GM21526 (cell line): ENCODE results near the gene NRCAM.

Experiments used
- ATAC-seq: cut with Tn5 transposase; IDR thresholded peaks from one replicate; pipeline ENCODE4 v1.9.1; 2021; ENCODE audit warnings: moderate library complexity; ENCODE audit not compliant: unreplicated experiment, low FRiP score

Gene NRCAM

GRCh38 chr7:108143658-108144420 lies 312.4 kb downstream of the NRCAM start:
- ATAC-seq, result no peak

- no peak for ATAC-seq
Measured at GRCh38 chr7:108142675-108143259, 313.5 kb downstream of the NRCAM start.

GRCh38 chr7:108142180-108142579 lies 314.1 kb downstream of the NRCAM start:
- ATAC-seq, result no peak

GRCh38 chr7:108140671-108141070 lies 315.6 kb downstream of the NRCAM start:
- no peak for ATAC-seq

GRCh38 chr7:108138911-108139310 lies 317.3 kb downstream of the NRCAM start:
- ATAC-seq, result no peak

GRCh38 chr7:108137993-108138392 lies 318.2 kb downstream of the NRCAM start:
- no peak for ATAC-seq

GRCh38 chr7:108137040-108137439 lies 319.2 kb downstream of the NRCAM start:
- ATAC-seq, result no peak

GRCh38 chr7:108136191-108136688 lies 320.0 kb downstream of the NRCAM start:
- ATAC-seq, result peak; percentile 20

- ATAC-seq, result peak; percentile 99
Measured at GRCh38 chr7:108135446-108136190, 320.6 kb downstream of the NRCAM start.

- ATAC-seq, result no peak
Measured at GRCh38 chr7:108134486-108134885, 321.8 kb downstream of the NRCAM start.

- ATAC-seq, result no peak
Measured at GRCh38 chr7:108132551-108133265, 323.5 kb downstream of the NRCAM start.

- no peak for ATAC-seq
Measured at GRCh38 chr7:108130261-108130660, 326.0 kb downstream of the NRCAM start, which contains the start of gene LAMB4. Gene LAMB4 (minus strand): TSS chr7:108130361. CDS start chr7:108123164, 7,197 bp downstream.

GRCh38 chr7:108129018-108129965 lies 326.9 kb downstream of the NRCAM start:
- no peak for ATAC-seq

- no peak for ATAC-seq
Measured at GRCh38 chr7:108128514-108128913, 327.7 kb downstream of the NRCAM start.

GRCh38 chr7:108127461-108127860 lies 328.8 kb downstream of the NRCAM start:
- ATAC-seq, result no peak

- ATAC-seq, result no peak
Measured at GRCh38 chr7:108124820-108125219, 331.4 kb downstream of the NRCAM start.

- no peak for ATAC-seq
Measured at GRCh38 chr7:108122181-108122580, 334.1 kb downstream of the NRCAM start.

GRCh38 chr7:108120933-108121332 lies 335.3 kb downstream of the NRCAM start:
- no peak for ATAC-seq

GRCh38 chr7:108120196-108120595 lies 336.0 kb downstream of the NRCAM start:
- no peak for ATAC-seq
